ENCODE measurements around the gene NCKAP5.

NCKAP5 gene

DNA sequence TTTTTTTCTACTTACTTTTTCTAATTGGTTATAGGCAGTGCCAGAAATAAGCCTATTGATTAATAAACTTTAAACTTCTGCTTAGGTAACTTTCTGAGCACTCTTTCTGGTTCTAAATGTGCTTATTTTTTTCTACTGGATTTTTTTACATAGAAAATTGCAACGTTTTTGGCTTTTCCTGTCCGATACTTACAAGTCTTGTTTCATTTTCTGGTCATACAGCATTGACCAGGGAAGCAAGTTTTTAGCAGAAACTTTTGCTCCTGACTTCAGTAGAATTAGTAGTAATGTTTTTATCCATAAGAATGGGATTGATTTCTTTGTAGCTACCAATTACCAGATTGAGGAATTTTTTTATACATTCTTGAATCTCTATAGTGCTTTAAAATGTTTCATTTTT lies 36.9 kb downstream of the NCKAP5 start:
- TF ChIP-seq, protein P1, sequence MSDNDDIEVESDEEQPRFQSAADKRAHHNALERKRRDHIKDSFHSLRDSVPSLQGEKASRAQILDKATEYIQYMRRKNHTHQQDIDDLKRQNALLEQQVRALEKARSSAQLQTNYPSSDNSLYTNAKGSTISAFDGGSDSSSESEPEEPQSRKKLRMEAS (IDR thresholded peaks at IDR 0.05; ENCODE audit: low read depth, low read length), result no peak
- TF ChIP-seq, protein P2, sequence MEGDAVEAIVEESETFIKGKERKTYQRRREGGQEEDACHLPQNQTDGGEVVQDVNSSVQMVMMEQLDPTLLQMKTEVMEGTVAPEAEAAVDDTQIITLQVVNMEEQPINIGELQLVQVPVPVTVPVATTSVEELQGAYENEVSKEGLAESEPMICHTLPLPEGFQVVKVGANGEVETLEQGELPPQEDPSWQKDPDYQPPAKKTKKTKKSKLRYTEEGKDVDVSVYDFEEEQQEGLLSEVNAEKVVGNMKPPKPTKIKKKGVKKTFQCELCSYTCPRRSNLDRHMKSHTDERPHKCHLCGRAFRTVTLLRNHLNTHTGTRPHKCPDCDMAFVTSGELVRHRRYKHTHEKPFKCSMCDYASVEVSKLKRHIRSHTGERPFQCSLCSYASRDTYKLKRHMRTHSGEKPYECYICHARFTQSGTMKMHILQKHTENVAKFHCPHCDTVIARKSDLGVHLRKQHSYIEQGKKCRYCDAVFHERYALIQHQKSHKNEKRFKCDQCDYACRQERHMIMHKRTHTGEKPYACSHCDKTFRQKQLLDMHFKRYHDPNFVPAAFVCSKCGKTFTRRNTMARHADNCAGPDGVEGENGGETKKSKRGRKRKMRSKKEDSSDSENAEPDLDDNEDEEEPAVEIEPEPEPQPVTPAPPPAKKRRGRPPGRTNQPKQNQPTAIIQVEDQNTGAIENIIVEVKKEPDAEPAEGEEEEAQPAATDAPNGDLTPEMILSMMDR (IDR thresholded peaks at IDR 0.05; ENCODE audit: low read depth, low read length), result no peak
- no peak for TF ChIP-seq MYC (IDR thresholded peaks at IDR 0.05; ENCODE audit: low read depth, low read length)
- TF ChIP-seq POLR2A (IDR thresholded peaks at IDR 0.05; ENCODE audit: extremely low read depth, insufficient read length), result no peak
- no peak overlapping the region for H3K4me3 ChIP-seq (ENCODE audit: low read depth, low read length)
- DNase-seq (ENCODE audit: low read depth), result no peak

DNA sequence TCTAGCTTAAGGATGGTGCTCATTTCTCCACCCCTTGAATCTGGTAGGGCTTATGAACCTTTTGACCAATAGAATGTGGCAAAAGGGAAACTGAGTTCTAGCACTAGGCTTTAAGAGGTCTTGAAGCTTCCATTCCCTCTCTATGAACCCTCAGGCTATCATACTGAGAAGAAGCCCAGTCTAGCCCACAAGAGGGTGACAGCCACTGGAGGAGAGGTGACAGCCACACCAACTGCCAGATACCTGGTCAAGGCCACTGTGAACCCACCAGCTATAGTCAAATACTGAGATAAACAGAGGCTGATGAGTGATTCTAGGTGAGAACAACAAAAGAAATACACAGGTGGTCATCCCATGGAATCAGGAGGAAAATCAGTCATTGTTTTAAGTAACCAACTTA lies 37.6 kb downstream of the NCKAP5 start:
- TF ChIP-seq, protein P2 (IDR thresholded peaks at IDR 0.05; ENCODE audit: low read depth, low read length), result no peak
- TF ChIP-seq POLR2A (IDR thresholded peaks at IDR 0.05; ENCODE audit: extremely low read depth, insufficient read length), result no peak
- TF ChIP-seq, protein P1 (IDR thresholded peaks at IDR 0.05; ENCODE audit: low read depth, low read length), result no peak
- TF ChIP-seq MYC (IDR thresholded peaks at IDR 0.05; ENCODE audit: low read depth, low read length), result no peak
- H3K4me3 ChIP-seq (ENCODE audit: low read depth, low read length), result no peak overlapping the region
- no peak for DNase-seq (ENCODE audit: low read depth)

DNA sequence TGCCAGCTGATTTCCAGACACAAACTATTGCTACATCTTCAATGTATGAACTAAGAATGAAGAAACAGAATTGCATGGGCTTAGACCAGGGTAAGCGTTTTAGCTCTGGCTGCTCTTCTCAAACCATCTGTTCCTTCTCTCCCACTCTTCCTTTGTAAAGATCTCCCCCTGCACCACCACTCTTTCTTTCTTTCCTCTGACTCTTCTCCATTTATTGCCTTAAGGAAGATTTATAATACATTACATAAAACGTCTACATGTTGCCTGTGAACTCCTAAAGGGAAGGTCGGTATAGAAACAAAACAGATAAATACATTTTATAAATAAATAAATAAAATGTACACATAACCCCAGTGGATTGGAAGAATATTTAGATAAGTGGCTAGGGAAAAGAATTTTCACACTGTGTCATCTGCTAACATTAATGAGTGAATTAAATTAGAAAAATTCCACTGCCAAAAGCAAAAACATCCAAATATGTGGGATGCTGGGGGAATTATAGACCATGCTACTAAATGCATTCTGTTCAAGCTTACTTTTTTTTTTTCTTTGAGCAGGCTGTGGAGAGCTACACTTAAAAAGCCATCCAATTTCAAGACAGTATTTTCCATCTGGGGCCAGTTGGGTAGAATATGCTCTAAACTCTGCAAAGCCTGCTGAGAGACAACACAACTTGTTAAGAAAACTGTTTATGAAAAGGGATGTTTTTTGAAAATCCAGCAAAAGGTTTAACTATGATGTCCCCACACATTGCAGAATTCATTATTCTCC lies 41.5 kb downstream of the NCKAP5 start:
- H3K4me3 ChIP-seq (ENCODE audit: low read depth, low read length), result no peak overlapping the region
- DNase-seq (ENCODE audit: low read depth), result no peak
- no peak for TF ChIP-seq POLR2A (IDR thresholded peaks at IDR 0.05; ENCODE audit: extremely low read depth, insufficient read length)
- TF ChIP-seq, protein P1 (IDR thresholded peaks at IDR 0.05; ENCODE audit: low read depth, low read length), result no peak
- TF ChIP-seq, protein P2 (IDR thresholded peaks at IDR 0.05; ENCODE audit: low read depth, low read length), result no peak
- TF ChIP-seq MYC (IDR thresholded peaks at IDR 0.05; ENCODE audit: low read depth, low read length), result no peak

DNA sequence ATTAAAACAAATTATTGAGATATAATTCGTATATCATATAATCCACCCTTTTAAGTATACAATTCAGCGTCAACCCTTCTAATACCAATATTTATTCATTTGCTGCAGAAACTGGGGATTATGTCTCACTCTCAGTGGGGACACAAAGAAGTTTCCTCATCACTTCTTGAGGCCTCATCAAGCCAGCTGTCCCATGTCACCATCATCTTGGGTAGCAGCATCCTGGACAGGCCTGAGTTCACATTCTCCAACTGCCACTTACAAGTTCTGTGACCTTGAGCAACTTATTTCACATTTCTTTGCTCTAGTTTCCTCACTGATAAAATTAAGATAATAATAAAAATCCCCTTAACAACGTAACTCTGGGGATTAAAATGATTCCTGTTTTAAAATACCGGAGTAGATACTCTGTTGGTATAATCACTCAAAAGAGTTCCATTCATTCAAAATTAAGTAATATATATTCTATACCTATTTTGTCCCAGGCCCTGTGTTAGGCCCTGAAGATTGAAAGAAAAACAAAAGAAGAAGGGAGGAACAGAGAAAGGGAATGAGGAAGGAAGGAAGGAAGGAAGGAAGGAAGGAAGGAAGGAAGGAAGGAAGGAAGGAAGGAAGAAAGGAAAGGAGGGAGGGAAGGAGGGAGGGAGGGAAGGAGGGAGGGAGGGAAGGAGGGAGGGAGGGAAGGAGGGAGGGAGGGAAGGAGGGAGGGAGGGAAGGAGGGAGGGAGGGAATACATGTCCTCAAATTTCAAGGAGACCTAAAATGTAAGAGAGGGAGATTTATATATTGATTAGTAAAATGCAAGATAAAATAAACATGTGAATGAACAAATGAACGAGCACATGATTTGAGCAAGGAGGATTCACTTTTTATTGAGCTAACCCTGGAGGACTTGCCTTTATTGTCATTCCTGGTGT lies 42.4 kb downstream of the NCKAP5 start:
- no peak for DNase-seq (ENCODE audit: low read depth)
- no peak overlapping the region for H3K4me3 ChIP-seq (ENCODE audit: low read depth, low read length)
- TF ChIP-seq MYC (IDR thresholded peaks at IDR 0.05; ENCODE audit: low read depth, low read length) (no peak), POLR2A (IDR thresholded peaks at IDR 0.05; ENCODE audit: extremely low read depth, insufficient read length) (no peak)
- TF ChIP-seq, protein P1 (IDR thresholded peaks at IDR 0.05; ENCODE audit: low read depth, low read length), result no peak
- TF ChIP-seq, protein P2 (IDR thresholded peaks at IDR 0.05; ENCODE audit: low read depth, low read length), result no peak

DNA sequence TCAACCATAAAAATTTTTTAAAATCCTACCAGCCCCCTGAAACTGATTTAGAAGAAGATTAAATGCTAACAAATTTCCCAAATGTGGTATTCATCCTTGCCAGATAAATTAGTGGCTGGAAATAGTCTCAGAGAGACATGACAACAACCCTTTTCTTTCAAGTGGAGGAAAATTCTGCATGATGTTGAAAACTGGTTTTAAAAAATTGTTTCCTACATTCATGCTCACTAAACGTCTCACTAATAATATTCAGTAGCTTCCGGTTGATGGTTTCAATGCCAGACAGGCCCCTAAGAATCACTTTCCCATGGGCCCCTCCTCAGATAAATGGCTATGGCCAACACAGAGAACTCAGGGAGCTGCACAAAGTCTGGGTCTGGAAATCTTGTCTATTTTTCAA lies 43.2 kb downstream of the NCKAP5 start:
- no peak overlapping the region for H3K4me3 ChIP-seq (ENCODE audit: low read depth, low read length)
- TF ChIP-seq MYC (IDR thresholded peaks at IDR 0.05; ENCODE audit: low read depth, low read length) (no peak), POLR2A (IDR thresholded peaks at IDR 0.05; ENCODE audit: extremely low read depth, insufficient read length) (no peak)
- TF ChIP-seq, protein P2 (IDR thresholded peaks at IDR 0.05; ENCODE audit: low read depth, low read length), result no peak
- TF ChIP-seq, protein P1 (IDR thresholded peaks at IDR 0.05; ENCODE audit: low read depth, low read length), result no peak
- DNase-seq (ENCODE audit: low read depth), result no peak

Data from NB4 (cell line).